GM04503 (cell line): Measurements from ENCODE around the gene TNRC6B.

ENCODE experiments used
- DNase-seq: peaks from one replicate; pipeline ENCODE4 v3.0.0-alpha.2; 2012; ENCODE audit warnings: low read depth

Gene TNRC6B

DNA sequence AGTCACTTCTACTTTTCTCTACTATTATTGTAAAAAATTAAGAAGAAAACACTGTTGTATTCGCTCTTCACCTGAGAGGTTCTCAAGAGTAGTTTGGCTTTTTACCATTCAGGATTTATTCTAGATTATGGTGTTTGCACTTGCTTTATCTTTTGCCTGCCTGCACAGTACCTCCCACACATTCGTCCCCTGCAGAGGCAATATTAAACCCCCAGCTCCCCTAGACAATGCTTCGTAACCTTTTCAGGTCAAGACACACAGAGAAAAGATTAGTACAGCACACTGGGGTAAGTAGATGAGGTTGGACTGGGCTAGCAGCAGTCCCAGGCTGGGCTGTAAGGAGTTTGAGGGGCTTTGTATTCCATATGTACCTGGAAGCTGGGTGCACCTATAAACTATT is 62.4 kb downstream of the TNRC6B start:
- no peak for DNase-seq

DNA sequence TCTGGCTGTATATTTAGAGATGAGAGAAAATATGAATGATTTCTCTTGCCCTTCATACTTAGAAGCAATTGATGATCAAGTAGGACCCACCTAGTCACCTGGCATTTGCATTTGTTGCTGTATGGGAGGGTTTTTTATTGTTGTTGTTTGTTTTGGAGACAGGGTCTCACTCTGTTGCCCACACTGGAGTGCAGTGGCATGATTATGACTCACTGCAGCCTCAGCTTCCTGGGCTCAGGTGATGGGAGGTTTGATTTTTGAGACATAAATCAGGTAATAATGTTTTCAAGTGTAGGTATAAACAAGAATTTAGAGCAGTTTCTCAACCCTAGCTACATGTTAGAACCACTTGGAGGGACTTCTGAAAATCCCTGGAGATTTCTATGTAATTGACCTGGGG is 63.0 kb downstream of the TNRC6B start:
- DNase-seq, result no peak

- no peak for DNase-seq
These were observed 63.6 kb downstream of the TNRC6B start for GRCh38 chr22:40241200-40241763.

DNA sequence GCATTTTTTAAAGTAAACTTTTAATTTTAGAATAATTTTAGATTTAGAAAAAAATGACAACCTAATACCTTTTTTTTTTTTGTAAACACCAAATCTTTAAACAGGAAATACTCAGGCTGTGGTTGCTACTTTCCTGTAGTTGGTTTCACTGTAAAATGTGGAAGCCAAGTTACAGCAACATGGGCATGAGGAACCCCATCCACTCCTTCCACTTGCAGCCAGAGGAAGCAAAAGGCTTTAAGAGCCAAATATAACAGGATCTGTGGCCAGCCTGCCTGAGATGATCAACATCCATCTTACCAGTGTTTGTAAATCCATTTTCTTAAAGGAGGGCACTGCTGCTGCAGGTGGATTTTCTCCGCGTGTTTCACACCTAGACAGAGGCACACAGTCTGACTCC is 66.2 kb downstream of the TNRC6B start:
- DNase-seq, result no peak

DNA sequence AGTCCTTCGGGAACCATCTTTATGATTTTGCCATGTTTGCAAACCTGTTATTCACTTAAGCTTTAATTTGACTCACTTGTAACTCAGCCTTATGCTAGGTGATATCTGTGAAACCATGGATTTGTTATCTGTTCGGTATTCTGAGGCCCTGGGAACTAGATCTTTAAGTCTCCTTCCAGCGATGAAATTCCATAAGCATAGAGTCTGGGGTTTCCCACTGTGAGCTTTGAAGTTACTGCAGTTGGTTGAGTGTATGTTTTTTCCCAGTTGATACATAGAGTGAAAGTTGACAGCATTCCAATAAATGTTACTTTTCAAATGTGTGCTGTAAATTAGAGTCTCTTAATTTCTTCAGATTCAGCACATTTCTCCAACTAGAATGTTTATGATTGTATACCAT is 66.9 kb downstream of the TNRC6B start:
- DNase-seq, result no peak

DNA sequence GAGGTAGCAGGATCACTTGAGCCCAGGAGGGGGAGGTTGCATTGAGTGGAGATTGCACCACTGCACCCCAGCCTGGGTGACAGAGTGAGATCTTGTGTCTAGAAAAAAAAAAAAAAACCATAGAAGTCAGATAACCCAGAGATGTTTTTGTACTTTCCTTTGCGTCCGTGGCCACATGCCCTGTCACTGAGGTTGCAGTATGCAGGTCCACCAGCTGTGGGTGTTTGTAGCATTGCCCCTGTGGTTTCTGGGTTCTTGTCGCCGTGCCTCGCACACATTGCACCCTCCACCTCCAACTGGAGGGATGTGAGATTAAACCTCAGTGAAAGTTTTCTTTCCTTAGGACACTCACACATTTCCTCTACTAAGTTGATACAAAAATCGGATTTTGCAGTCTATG is 70.3 kb downstream of the TNRC6B start:
- no peak for DNase-seq

GRCh38 chr22:40249286-40249685 is 71.6 kb downstream of the TNRC6B start:
- no peak for DNase-seq

- no peak for DNase-seq
These were observed 72.9 kb downstream of the TNRC6B start for GRCh38 chr22:40250608-40251007.

- DNase-seq, result no peak
These were observed 73.4 kb downstream of the TNRC6B start for GRCh38 chr22:40251106-40251505.

GRCh38 chr22:40252146-40252545 is 74.4 kb downstream of the TNRC6B start:
- no peak for DNase-seq

DNA sequence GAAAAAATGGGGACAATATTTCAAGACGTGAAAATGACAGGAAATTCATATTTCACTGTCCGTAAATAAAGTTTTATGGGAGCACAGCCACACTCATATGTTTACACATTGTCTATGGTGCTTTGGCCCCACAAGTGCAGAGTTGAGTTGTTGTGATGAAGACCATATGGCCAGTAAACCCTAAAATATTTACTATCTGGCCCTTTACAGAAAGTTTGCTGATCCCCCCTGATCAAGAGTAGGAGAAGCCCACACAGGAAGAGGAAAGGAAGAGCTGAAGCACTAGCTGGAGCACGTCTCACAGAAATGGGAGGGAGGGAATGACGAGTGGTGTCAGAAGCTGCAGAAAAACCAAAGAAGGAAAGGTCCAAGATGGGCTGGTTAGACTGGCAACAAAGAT is 78.8 kb downstream of the TNRC6B start:
- no peak for DNase-seq

- no peak for DNase-seq
These were observed 80.3 kb downstream of the TNRC6B start for GRCh38 chr22:40258017-40258416.

GRCh38 chr22:40258501-40258915 is 80.8 kb downstream of the TNRC6B start:
- DNase-seq, result no peak

GRCh38 chr22:40261783-40262182 is 84.1 kb downstream of the TNRC6B start:
- no peak for DNase-seq

DNA sequence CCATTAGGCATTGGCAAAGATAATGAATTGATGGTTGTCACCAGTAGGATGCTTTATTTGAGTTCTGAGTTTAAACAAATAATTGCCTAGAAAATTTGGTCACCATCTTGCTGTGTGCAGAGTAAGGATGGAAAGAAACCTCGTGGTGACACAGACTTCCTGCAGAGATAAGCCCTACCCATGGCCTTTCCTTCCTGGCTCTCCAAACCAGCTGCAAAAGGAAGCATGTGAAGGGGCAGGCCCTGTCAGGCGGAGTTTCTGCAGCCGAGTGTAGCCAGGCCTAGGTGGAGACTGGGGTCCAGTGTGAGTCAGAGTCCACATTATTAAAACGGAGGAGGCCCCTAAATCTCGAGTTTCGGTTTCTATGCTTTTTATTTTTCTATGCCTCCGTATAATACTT is 85.5 kb downstream of the TNRC6B start:
- no peak for DNase-seq

DNA sequence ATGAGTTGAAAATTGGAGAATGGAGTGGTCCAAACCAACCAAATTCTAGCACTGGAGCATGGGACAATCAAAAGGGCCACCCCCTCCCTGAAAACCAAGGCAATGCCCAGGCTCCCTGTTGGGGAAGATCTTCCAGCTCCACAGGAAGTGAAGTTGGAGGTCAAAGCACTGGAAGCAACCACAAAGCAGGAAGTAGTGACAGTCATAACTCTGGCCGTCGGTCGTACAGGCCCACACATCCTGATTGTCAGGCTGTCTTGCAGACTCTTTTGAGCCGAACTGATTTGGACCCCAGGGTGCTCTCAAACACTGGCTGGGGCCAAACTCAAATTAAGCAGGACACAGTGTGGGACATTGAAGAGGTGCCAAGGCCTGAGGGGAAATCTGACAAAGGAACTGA is 88.1 kb downstream of the TNRC6B start:
- no peak for DNase-seq

DNA sequence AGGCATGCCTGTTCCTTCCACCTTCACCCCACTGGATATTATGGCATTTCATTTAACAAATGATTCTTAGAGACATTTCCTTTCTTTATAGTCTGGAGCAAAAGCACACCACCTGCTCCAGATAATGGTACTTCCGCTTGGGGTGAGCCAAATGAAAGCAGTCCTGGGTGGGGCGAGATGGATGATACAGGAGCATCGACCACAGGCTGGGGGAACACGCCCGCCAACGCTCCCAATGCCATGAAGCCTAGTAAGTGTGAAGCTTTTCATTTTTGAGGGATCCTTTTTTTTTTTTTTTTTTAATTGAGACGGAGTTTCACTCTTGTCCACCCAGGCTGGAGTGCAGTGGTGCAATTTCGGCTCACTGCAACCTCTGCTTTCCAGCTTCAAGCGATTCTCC is 92.3 kb downstream of the TNRC6B start:
- DNase-seq, result no peak

GRCh38 chr22:40270748-40271373 is 93.1 kb downstream of the TNRC6B start:
- no peak for DNase-seq

DNA sequence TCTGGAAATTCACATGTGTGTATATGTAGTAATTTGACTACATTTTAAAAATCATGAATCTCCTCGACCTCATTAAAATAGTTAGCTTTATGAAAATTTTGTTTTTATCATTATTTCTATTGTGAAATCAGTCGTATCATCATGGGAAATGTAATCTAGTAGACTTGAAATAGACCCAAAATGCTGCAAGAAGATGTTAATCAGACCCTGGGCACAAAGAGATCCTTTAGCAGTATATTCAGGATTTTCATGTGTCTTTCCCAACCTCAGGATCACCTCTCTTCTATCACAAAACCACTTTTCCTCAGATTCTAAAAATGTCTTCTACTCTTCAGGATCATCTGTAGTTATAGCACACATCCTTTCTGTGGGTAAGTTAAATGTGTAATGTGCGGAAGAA is 93.7 kb downstream of the TNRC6B start:
- DNase-seq, result no peak

DNA sequence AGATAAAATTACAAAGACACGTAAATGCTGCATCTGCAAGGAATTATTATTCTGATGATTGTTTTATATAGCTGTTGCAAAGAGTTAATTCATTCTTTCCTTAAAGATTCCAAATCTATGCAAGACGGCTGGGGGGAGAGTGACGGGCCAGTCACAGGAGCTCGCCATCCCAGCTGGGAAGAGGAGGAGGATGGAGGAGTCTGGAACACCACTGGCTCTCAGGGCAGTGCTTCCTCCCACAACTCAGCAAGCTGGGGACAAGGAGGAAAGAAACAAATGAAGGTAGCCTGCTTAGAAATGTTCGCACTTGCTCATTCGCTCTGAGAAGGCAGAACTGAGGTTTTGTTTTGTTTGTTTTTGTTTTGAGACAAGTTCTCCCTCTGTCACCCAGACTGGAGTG is 95.6 kb downstream of the TNRC6B start:
- no peak for DNase-seq

DNA sequence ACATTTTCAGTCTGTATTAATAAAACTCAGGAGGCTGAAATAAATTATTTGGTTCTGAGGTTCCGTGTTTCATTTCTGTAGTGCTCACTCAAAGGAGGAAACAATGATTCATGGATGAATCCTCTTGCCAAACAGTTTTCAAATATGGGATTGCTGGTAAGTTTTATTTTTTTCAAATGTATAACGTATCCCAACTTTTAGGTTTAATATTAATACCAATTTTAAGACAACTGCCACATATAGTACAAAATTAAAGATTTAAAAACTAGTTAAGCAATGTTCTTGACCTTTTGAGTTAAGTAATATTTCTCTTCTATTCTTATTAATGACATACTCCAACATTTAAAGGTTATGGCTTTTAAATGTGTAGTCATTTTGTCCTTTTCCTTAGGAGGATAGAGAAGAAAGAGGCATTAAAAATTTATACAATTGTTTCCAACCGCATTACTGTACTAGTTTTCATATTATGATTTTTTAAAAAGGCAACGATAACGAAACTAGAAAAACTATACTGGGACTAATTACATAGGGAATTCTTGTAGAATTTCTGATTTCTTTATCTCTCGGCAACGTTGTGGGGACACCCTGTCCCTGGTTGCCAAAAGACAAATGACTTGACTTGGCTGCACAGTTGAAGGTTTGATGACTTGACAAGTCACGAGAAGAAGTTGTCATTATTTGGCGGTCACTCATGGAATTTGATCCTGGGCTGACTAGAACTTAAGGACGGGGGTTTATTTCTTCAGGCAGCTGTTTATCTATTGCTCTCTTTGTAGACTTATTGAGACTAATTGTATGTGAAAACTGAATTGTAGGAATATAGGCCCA is 99.5 kb downstream of the TNRC6B start:
- DNase-seq, result no peak

DNA sequence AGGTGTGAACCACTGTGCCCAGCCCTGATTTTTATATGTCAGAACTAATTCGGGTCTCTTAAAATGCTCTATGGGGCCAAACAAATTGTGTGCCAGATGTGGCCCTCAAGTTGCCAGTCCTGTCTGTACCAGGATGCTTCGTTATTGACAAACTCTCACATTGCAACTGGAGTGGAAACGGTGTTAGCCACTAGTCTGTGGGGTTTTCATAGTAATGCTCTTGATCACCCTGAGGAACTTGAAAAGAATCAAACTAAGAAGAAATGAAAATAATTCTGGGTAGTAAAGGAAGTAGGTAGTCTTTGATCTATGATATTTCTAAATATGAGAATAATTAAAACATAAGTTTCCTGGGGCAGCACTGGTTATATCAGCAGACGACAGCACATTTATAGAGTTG is 101.3 kb downstream of the TNRC6B start:
- no peak for DNase-seq

GRCh38 chr22:40281717-40282116 is 104.0 kb downstream of the TNRC6B start:
- no peak for DNase-seq

DNA sequence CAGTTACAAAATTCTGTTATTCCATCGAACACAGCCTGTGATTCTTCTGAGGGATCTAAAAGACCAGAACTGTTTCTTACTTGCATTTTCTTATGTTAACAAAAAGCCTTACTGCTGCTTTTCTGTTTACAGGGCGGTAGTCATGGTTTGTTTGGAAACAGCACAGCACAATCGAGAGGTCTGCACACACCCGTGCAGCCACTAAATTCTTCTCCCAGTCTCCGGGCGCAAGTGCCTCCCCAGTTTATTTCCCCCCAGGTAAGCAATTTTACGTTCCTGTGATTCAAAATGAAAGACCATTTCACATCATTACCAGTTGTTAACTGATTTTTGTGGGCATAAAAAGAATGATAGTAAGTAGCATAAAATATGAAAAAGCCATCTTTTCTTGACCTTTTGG is 107.8 kb downstream of the TNRC6B start:
- no peak for DNase-seq
